ENCODE data around the gene GPATCH8. TPM values are rescaled to one million over a fixed set of nuclear protein-coding genes. Genes with fewer than 3 reads are reported as not detected.

The GPATCH8 gene
- total RNA-seq, 1 donor from 2014 or later: 44.1 TPM

DNA sequence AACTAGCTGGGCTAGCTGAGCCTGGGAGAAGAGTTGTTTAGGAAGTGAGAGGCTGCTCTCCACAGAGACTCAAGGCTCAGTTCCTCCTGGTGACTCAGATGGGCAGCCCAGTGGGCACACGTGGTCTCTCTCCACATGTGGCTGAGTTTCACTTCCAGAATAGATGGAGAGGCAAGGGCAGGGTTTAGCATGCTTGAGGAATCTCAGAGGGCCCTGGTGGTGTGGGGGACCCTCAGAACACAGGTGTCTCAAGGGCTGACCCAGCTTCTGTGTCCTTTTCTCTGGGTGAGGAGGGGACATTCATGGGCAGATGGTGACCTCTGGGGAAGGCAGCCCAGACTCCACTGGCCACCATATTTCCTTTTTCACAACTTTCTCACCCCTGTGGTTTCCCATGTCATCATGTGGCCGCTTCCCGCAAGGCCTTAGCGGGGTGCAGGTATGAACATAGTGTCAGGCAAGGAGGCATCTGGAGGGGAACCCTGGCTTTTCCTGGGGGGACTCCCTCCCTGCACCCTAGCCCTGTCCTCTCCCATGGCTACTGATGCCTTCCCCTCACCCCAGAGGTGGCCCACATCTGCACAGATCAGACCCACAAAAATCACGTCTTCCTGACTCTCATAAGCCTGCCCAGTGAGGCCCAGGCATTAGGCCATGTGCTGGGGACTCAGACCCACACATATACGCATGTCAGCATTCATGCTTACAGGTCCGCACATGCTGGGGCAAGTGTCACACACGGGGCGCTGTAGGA lies 154.8 kb downstream of the GPATCH8 start:
- TF ChIP-seq EZH2phosphoT487 (IDR thresholded peaks at IDR 0.05) (no peak), EZH2 (IDR thresholded peaks at IDR 0.05) (no peak)
- TF ChIP-seq, protein P1, sequence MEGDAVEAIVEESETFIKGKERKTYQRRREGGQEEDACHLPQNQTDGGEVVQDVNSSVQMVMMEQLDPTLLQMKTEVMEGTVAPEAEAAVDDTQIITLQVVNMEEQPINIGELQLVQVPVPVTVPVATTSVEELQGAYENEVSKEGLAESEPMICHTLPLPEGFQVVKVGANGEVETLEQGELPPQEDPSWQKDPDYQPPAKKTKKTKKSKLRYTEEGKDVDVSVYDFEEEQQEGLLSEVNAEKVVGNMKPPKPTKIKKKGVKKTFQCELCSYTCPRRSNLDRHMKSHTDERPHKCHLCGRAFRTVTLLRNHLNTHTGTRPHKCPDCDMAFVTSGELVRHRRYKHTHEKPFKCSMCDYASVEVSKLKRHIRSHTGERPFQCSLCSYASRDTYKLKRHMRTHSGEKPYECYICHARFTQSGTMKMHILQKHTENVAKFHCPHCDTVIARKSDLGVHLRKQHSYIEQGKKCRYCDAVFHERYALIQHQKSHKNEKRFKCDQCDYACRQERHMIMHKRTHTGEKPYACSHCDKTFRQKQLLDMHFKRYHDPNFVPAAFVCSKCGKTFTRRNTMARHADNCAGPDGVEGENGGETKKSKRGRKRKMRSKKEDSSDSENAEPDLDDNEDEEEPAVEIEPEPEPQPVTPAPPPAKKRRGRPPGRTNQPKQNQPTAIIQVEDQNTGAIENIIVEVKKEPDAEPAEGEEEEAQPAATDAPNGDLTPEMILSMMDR (IDR thresholded peaks at IDR 0.05): no peak
- Histone ChIP-seq H3F3A (ENCODE audit: low read depth) (peaks cover 23% of the 10 kb centered on the region), H3K27ac (no peak overlapping the region), H3K9ac (no peak overlapping the region), H3K4me3 (no peak overlapping the region), H3K9me3 (ENCODE audit: low read depth) (no peaks in the 10 kb centered on the region), H2AFZ (replicated peaks) (no peak overlapping the region), H3K4me2 (no peak overlapping the region), H4K20me1 (ENCODE audit: low read depth) (peaks cover 34% of the 10 kb centered on the region), H3K27me3 (peaks cover 4% of the 10 kb centered on the region), H3K79me2 (ENCODE audit: low read depth) (peaks cover 12% of the 10 kb centered on the region), H3K36me3 (no peaks in the 10 kb centered on the region), H3K4me1 (no peaks in the 10 kb centered on the region)
- Mint-ChIP-seq H3K27ac (no peak overlapping the region), H3K9me3 (no peaks in the 10 kb centered on the region), H3K36me3 (peaks cover 5% of the 10 kb centered on the region), H3K4me3 (no peak overlapping the region), H3K4me1 (peaks cover 13% of the 10 kb centered on the region), H3K27me3 (ENCODE audit: insufficient read depth, low read depth) (peaks cover 20% of the 10 kb centered on the region)
- no peak for DNase-seq (ENCODE audit: low spot score)

Small RNAs within 50 kb of the gene (small RNA-seq; reads per million reads assigned to genes)
- gene RN7SL258P: not detected

Other genes starting within 250 kb of the GPATCH8 start
- gene SLC4A1, start 235.3 kb downstream of the GPATCH8 start, total RNA-seq (ENCODE audit: low replicate concordance): not detected in 2 replicates
- gene RUNDC3A, start 194.8 kb downstream of the GPATCH8 start, total RNA-seq (ENCODE audit: low replicate concordance): 0.09 and 0.58 TPM in 2 replicates
- 61.2 and 146 TPM in 2 replicates for gene SLC25A39, start 178.6 kb downstream of the GPATCH8 start, total RNA-seq (ENCODE audit: low replicate concordance)
- 28.2 and 98.6 TPM in 2 replicates for gene GRN, start 158.1 kb downstream of the GPATCH8 start, total RNA-seq (ENCODE audit: low replicate concordance)
- gene FAM171A2, start 139.6 kb downstream of the GPATCH8 start, total RNA-seq (ENCODE audit: low replicate concordance): 18.1 and 68.1 TPM in 2 replicates
- 4.7 and 8.0 TPM in 2 replicates for gene ITGA2B, start 113.8 kb downstream of the GPATCH8 start, total RNA-seq (ENCODE audit: low replicate concordance)
- 56.6 and 188 TPM in 2 replicates for gene FZD2, start 54.1 kb upstream of the GPATCH8 start, total RNA-seq (ENCODE audit: low replicate concordance)
- 15.1 and 22.0 TPM in 2 replicates for gene MEIOC, start 153.1 kb upstream of the GPATCH8 start, total RNA-seq (ENCODE audit: low replicate concordance)
- gene CCDC43, start 186.4 kb upstream of the GPATCH8 start, total RNA-seq (ENCODE audit: low replicate concordance): 31.3 and 46.5 TPM in 2 replicates
- 16.4 and 30.6 TPM in 2 replicates for gene DBF4B, start 205.3 kb upstream of the GPATCH8 start, total RNA-seq (ENCODE audit: low replicate concordance)

Measured in neural progenitor cell (in vitro differentiated cells).